HEK293 (cell line): ENCODE results near the gene GLB1L.

Source experiments
- CTCF ChIA-PET: fragments of 350-600 bp; formaldehyde crosslinking; extraction: SDS; loops from one replicate; lab custom pipeline; 2021; ENCODE audit warnings: antibody characterized with exemption; lab: Yijun Ruan, JAX
- POLR2A ChIA-PET: fragments of 300-600 bp; formaldehyde crosslinking; extraction: SDS; loops from one replicate; lab custom pipeline; 2020; ENCODE audit warnings: antibody characterized with exemption, inconsistent platforms; lab: Yijun Ruan, JAX
- H3K27ac ChIP-seq: fragments of 200-500 bp; sonication (Bioruptor generic); 2 replicates; pipeline ENCODE4 v1.5.1; 2014; ENCODE audit warnings: low read depth, low read length, control low read depth, inconsistent platforms; ENCODE audit errors: extremely low read depth
- H3K36me3 ChIP-seq, 2 experiments: fragments of 200-500 bp in 1 of 2; sonication (Bioruptor generic) in 1 of 2; 1 replicate in 1 of 2; 2 replicates in 1 of 2; pipeline ENCODE4 v1.5.1; 2014 to 2017; ENCODE audit warnings: inconsistent platforms in 2 of 2, low read length in 2 of 2; ENCODE audit not compliant: control insufficient read depth in 2 of 2, insufficient read depth in 1 of 2
- H3K4me1 ChIP-seq: fragments of 200-500 bp; sonication (Bioruptor generic); 2 replicates; pipeline ENCODE4 v1.5.1; 2014; ENCODE audit warnings: mild to moderate bottlenecking, low read length, inconsistent platforms; ENCODE audit not compliant: control insufficient read depth, insufficient read depth
- H3K4me3 ChIP-seq: 2 replicates; pipeline ENCODE4 v1.5.1; 2011; ENCODE audit warnings: low read depth, mild to moderate bottlenecking, control low read depth, low read length, moderate library complexity
- H3K9me3 ChIP-seq: fragments of 200-500 bp; sonication (Bioruptor generic); 2 replicates; pipeline ENCODE4 v1.5.1; 2014; ENCODE audit warnings: low read depth, low read length, inconsistent platforms; ENCODE audit not compliant: control insufficient read depth, insufficient read depth
- BCL11B ChIP-seq: fragments of 450-650 bp; formaldehyde crosslinking; IDR thresholded peaks from 2 replicates; pipeline ENCODE4 v1.5.1; 2016; ENCODE audit warnings: low read depth, missing biosample characterization, missing genetic modification characterization
- ELK4 ChIP-seq: IDR thresholded peaks from 2 replicates; pipeline ENCODE4 v1.6.1; 2011; ENCODE audit warnings: mild to moderate bottlenecking, low read depth, low read length, borderline replicate concordance
- GLI4 ChIP-seq: fragments of 450-650 bp; formaldehyde crosslinking; IDR thresholded peaks from 2 replicates; pipeline ENCODE4 v1.5.1; 2016; ENCODE audit warnings: missing biosample characterization, missing genetic modification characterization
- KLF1 ChIP-seq: fragments of 450-650 bp; formaldehyde crosslinking; IDR thresholded peaks from 2 replicates; pipeline ENCODE4 v1.5.1; 2016; ENCODE audit warnings: missing biosample characterization, missing genetic modification characterization
- PRDM1 ChIP-seq: fragments of 450-650 bp; formaldehyde crosslinking; IDR thresholded peaks from 2 replicates; pipeline ENCODE4; 2016; ENCODE audit warnings: missing biosample characterization, missing genetic modification characterization
- ZBTB8A ChIP-seq: fragments of 450-650 bp; formaldehyde crosslinking; IDR thresholded peaks from 2 replicates; pipeline ENCODE4 v1.5.1; 2016; ENCODE audit warnings: missing biosample characterization, missing genetic modification characterization
- ZNF23 ChIP-seq: fragments of 450-650 bp; formaldehyde crosslinking; IDR thresholded peaks from 2 replicates; pipeline ENCODE4 v1.5.1; 2016; ENCODE audit warnings: missing biosample characterization, missing genetic modification characterization, borderline replicate concordance
- ZNF24 ChIP-seq: fragments of 450-650 bp; formaldehyde crosslinking; IDR thresholded peaks from 2 replicates; pipeline ENCODE4 v1.5.1; 2016; ENCODE audit warnings: missing biosample characterization, missing genetic modification characterization
- ZNF280C ChIP-seq: fragments of 450-650 bp; formaldehyde crosslinking; IDR thresholded peaks from 2 replicates; pipeline ENCODE4 v1.5.1; 2016; ENCODE audit warnings: missing biosample characterization, missing genetic modification characterization
- ZNF341 ChIP-seq: fragments of 450-650 bp; formaldehyde crosslinking; IDR thresholded peaks from 2 replicates; pipeline ENCODE4; 2016; ENCODE audit warnings: low read depth, missing biosample characterization, missing genetic modification characterization
- ZNF426 ChIP-seq: fragments of 450-650 bp; formaldehyde crosslinking; IDR thresholded peaks from 2 replicates; pipeline ENCODE4 v1.5.1; 2017; ENCODE audit warnings: missing biosample characterization, missing genetic modification characterization, mild to moderate bottlenecking, inconsistent platforms, moderate library complexity
- ZNF548 ChIP-seq: fragments of 450-650 bp; formaldehyde crosslinking; IDR thresholded peaks from 2 replicates; pipeline ENCODE4 v1.5.1; 2016; ENCODE audit warnings: missing biosample characterization, missing genetic modification characterization
- ZNF664 ChIP-seq: fragments of 450-650 bp; formaldehyde crosslinking; IDR thresholded peaks from 2 replicates; pipeline ENCODE4 v1.5.1; 2016; ENCODE audit warnings: missing biosample characterization, missing genetic modification characterization
- ZNF76 ChIP-seq: fragments of 450-650 bp; formaldehyde crosslinking; IDR thresholded peaks from 2 replicates; pipeline ENCODE4; 2016; ENCODE audit warnings: low read depth, missing biosample characterization, missing genetic modification characterization, borderline replicate concordance
- TF ChIP-seq, protein P1 (sequence below): fragments of 450-650 bp; formaldehyde crosslinking; IDR thresholded peaks from 2 replicates; pipeline ENCODE4 v1.5.1; 2016; ENCODE audit warnings: missing biosample characterization, missing genetic modification characterization
- TF ChIP-seq, protein P2 (sequence below): fragments of 450-650 bp; formaldehyde crosslinking; IDR thresholded peaks from 2 replicates; pipeline ENCODE4 v1.5.1; 2017; ENCODE audit warnings: missing biosample characterization, missing genetic modification characterization
- TF ChIP-seq, protein P3 (sequence below): fragments of 450-650 bp; IDR thresholded peaks from 2 replicates; pipeline ENCODE4 v1.5.1; 2018; ENCODE audit warnings: missing biosample characterization, missing genetic modification characterization

Gene GLB1L

GRCh38 chr2:219285894-219286425 lies 40.7 kb upstream of the GLB1L start:
- POLR2A ChIA-PET, result interaction anchor here (0.9 to 1.6 kb wide), 2 partner anchors 9 to 80 kb away, joined by 3 to 4 read pairs; partner anchors contain the start of gene ZFAND2B

GRCh38 chr2:219285373-219285735 lies 40.1 kb upstream of the GLB1L start:
- CTCF ChIA-PET, result interaction anchor here (15.0 kb wide), 1 partner anchor 11 kb away, joined by 297 read pairs; no protein-coding TSS in a partner anchor
- H3K9me3 ChIP-seq, result no peaks in the 10 kb centered on the region
- peaks cover 0 to 62% of the 10 kb centered on the region in 2 experiments; a peak in 1 of 3 replicates for H3K36me3 ChIP-seq
- POLR2A ChIA-PET, result no interaction called here
- no peaks in the 10 kb centered on the region for H3K4me1 ChIP-seq
- no peak overlapping the region for H3K27ac ChIP-seq
- TF ChIP-seq GLI4 (no peak), ZNF426 (no peak), KLF1 (tag by site-specific recombination) (no peak), ZNF24 (no peak), ELK4 (no peak), ZNF280C (tag by site-specific recombination) (no peak), ZNF23 (tag by site-specific recombination) (no peak), BCL11B (tag by site-specific recombination) (no peak), ZNF341 (no peak), ZBTB8A (tag by site-specific recombination) (no peak), PRDM1 (tag by site-specific recombination) (no peak), ZNF664 (tag by site-specific recombination) (no peak)
- TF ChIP-seq, protein P1, sequence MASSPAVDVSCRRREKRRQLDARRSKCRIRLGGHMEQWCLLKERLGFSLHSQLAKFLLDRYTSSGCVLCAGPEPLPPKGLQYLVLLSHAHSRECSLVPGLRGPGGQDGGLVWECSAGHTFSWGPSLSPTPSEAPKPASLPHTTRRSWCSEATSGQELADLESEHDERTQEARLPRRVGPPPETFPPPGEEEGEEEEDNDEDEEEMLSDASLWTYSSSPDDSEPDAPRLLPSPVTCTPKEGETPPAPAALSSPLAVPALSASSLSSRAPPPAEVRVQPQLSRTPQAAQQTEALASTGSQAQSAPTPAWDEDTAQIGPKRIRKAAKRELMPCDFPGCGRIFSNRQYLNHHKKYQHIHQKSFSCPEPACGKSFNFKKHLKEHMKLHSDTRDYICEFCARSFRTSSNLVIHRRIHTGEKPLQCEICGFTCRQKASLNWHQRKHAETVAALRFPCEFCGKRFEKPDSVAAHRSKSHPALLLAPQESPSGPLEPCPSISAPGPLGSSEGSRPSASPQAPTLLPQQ (tag by site-specific recombination), result no peak
- TF ChIP-seq, protein P2, sequence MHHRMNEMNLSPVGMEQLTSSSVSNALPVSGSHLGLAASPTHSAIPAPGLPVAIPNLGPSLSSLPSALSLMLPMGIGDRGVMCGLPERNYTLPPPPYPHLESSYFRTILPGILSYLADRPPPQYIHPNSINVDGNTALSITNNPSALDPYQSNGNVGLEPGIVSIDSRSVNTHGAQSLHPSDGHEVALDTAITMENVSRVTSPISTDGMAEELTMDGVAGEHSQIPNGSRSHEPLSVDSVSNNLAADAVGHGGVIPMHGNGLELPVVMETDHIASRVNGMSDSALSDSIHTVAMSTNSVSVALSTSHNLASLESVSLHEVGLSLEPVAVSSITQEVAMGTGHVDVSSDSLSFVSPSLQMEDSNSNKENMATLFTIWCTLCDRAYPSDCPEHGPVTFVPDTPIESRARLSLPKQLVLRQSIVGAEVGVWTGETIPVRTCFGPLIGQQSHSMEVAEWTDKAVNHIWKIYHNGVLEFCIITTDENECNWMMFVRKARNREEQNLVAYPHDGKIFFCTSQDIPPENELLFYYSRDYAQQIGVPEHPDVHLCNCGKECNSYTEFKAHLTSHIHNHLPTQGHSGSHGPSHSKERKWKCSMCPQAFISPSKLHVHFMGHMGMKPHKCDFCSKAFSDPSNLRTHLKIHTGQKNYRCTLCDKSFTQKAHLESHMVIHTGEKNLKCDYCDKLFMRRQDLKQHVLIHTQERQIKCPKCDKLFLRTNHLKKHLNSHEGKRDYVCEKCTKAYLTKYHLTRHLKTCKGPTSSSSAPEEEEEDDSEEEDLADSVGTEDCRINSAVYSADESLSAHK (tag by site-specific recombination), result no peak
- TF ChIP-seq, protein P3, sequence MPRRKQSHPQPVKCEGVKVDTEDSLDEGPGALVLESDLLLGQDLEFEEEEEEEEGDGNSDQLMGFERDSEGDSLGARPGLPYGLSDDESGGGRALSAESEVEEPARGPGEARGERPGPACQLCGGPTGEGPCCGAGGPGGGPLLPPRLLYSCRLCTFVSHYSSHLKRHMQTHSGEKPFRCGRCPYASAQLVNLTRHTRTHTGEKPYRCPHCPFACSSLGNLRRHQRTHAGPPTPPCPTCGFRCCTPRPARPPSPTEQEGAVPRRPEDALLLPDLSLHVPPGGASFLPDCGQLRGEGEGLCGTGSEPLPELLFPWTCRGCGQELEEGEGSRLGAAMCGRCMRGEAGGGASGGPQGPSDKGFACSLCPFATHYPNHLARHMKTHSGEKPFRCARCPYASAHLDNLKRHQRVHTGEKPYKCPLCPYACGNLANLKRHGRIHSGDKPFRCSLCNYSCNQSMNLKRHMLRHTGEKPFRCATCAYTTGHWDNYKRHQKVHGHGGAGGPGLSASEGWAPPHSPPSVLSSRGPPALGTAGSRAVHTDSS (tag by site-specific recombination), result no peak
- TF ChIP-seq, all 188 proteins: peak for 0
- no peak overlapping the region for H3K4me3 ChIP-seq

More at GRCh38 chr2:219285894-219286425, 40.7 kb upstream of the GLB1L start:
- CTCF ChIA-PET, result interaction anchor here (0.6 to 15.0 kb wide), 4 partner anchors 8 to 208 kb away, joined by 4 to 297 read pairs (median 6); partner anchors contain the start of gene DNAJB2
- no peak overlapping the region for H3K27ac ChIP-seq
- TF ChIP-seq ZNF548 (tag by site-specific recombination), result no peak
- TF ChIP-seq ZNF76 (tag by site-specific recombination), result 0 out of 2 replicates have a peak, but pooled peaks have one; percentile 39
- TF ChIP-seq ZNF24, result no peak
- peaks cover 0 to 56% of the 10 kb centered on the region in 2 experiments; a peak in 1 of 3 replicates for H3K36me3 ChIP-seq
- no peaks in the 10 kb centered on the region for H3K4me1 ChIP-seq
- H3K4me3 ChIP-seq, result no peak overlapping the region
- H3K9me3 ChIP-seq, result no peaks in the 10 kb centered on the region
